HG03095 (cell line): ENCODE results near the gene LRCH2.
A peak's percentile ranks its signal among the peaks of the same experiment; 100 is the strongest.
"Not testable (repeated sequence)": the region's sequence is repeated elsewhere in the genome, so short reads cannot be mapped to it uniquely, and the experiment has no call there.

Experiments used
- ATAC-seq: cut with Tn5 transposase; IDR thresholded peaks from one replicate; pipeline ENCODE4 v1.9.1; 2021; ENCODE audit warnings: moderate library complexity; ENCODE audit not compliant: unreplicated experiment

LRCH2 gene, protein sequence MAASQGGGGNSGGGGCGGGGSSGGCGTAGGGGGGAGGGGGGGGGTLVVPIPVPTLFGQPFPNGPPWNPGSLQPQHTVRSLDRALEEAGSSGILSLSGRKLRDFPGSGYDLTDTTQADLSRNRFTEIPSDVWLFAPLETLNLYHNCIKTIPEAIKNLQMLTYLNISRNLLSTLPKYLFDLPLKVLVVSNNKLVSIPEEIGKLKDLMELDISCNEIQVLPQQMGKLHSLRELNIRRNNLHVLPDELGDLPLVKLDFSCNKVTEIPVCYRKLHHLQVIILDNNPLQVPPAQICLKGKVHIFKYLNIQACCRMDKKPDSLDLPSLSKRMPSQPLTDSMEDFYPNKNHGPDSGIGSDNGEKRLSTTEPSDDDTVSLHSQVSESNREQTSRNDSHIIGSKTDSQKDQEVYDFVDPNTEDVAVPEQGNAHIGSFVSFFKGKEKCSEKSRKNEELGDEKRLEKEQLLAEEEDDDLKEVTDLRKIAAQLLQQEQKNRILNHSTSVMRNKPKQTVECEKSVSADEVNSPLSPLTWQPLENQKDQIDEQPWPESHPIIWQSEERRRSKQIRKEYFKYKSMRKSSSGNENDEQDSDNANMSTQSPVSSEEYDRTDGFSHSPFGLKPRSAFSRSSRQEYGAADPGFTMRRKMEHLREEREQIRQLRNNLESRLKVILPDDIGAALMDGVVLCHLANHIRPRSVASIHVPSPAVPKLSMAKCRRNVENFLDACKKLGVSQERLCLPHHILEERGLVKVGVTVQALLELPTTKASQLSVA

DNA sequence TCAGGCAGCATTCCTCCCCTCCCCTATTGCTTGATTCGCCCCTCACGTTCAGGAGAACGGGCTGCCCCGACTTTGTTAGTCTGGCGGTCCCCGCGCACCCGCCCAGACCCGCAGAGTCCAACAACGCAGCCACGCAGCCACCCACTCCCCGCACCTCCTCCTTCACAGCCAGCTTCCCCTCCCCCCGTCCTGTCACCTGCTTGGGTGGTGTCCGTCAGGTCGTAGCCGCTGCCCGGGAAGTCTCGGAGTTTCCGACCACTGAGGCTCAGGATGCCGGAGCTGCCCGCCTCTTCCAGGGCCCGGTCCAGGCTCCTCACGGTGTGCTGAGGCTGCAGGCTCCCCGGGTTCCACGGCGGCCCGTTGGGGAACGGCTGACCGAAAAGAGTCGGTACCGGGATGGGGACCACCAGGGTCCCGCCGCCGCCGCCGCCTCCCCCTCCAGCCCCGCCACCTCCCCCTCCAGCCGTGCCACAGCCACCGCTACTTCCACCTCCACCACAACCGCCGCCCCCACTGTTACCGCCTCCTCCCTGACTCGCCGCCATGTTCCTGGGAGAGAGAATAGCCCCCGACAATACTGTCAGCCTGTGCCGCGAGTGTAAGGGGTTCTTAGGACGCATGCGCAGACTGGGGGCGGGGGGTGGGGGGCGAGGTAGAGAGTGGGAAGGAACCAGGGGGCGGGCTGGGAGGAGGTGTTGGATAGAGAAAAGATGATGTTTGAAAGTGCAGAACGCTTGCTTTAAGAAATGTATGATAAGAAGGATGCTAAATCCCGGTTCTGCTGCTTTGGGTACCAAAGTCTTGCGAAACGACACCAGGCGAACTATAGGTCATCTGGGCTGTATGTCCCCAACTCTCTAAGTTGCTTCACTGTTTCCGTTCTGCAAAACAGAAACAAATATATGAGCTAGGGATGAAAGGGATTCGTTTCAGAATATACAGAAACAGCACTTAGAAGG is at the start of gene LRCH2:
LRCH2 (minus strand) TSS at position 600 of the 959 bp plus-strand sequence; CDS start at position 545, 55 bp downstream.
- ATAC-seq, result no peak

DNA sequence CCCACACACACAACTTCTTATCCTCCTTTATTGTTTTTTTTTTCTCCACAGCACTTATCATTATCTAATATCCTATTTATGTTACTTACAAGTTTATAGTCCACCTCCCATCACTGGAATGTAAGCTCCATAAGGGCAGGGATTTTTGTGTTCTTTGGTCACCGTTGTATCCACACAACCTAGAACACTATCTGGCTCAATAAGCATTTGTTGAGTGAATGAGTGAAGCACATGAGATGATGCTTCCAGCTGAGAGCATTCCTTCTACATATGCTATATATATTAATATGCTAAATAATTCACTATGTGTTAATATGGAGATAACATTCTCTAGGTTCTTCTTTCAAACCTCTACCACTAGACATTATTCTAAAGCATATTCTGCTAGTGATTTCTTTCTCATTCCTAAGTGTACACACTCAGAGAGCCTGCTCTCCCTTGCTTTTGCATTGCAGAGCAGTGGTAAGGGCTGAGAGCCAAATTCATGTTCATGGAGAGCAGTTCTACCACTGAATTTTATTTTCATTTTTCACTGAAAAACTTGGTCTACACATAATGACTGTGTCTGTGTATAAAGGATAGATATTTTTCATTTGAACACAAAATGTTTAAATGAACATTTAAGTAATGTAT is 35.3 kb upstream of the LRCH2 start:
- no peak for ATAC-seq

DNA sequence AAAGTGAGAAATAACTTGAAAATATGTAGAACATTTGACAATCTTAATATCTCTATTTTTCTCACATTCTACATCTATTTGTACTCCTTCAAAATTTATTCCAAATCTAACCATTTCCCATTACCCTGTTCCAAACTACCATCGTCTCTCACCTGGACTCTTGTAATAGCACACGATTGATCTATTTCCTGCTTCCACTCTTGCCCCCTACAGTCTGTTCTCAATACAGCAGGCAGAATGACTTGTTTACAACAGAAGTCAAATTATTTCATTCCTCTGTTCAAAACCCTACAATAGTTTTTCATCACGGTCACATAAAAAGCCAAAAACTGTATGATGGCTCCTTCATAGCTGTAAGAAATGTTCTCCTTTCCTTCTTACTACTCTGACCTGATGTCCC is 34.5 kb upstream of the LRCH2 start:
- no peak for ATAC-seq

DNA sequence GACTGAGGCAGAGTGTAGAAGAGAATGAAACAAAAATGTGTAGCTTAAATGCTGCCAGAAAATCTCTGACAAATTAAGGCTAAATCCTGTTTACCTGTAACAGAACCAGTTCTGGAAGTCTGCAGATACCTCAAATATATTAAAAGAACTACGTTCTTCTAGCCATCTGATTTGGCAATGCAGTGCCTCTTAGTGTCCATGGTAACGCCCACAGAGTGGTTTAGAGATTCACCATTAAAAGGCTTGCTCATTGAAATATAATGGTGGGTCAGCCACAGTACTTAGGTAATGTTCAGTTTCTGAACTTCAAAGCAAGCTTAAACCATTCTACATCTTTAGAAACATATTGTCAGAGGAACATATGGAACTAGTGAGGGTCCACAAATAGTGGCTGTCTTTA is 32.4 kb upstream of the LRCH2 start:
- ATAC-seq, result no peak

DNA sequence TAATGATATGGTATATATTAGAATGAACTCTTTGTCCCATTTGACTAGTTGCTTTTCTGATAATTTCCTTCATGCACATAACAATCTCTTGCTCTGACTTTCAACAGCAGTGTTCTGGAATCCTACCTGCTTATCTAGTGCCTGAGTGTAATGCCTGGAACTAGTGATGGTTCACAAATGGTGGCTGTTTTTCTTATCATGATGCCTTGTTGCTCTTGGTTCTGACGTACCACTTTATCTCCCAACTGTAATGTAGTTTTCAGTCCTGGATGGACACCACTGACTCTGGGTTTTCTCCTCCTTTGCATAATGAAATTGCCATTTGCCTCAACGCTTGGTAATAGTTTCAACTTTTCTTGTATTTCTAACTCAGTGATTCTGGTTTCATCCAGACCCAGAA is 30.1 kb upstream of the LRCH2 start:
- no peak for ATAC-seq

DNA sequence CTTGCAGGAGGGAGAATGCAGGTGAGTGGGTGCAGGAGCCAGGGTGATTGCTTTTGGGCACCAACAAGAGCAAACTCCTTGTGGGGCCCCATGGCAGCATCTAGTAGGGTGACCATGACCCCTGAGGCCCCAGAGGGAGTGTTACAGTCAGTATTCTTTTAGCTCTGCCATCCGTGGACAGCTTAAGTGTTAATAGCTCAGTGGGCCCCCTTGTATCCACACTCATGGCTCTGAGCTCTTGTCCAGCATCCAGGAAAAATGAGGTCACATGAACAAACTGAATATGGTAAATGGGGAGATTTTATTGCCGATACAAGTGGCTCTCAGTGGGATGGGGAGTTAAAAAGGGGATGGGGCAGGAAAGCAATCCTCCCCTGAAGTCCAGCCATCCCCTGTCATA is 27.3 kb upstream of the LRCH2 start:
- ATAC-seq, result no peak

DNA sequence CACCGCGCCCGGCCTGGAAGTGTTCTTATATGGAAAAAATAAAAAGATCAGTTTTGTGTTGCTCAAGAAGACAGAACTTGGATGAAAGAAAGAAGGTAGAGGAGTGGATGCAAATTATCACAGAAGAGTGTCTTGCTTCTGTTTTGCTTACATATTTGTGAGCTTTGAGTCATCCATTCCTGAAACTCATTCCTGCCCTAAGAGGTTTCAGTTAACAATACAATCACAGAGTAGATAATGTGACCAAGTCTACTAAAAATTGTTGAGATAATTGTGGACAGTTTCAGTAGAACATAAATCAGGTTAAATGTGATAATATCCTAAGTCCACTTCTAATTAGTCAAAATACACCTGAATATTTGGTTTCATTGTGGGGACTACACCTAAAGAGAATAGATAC is 26.4 kb upstream of the LRCH2 start:
- no peak for ATAC-seq

DNA sequence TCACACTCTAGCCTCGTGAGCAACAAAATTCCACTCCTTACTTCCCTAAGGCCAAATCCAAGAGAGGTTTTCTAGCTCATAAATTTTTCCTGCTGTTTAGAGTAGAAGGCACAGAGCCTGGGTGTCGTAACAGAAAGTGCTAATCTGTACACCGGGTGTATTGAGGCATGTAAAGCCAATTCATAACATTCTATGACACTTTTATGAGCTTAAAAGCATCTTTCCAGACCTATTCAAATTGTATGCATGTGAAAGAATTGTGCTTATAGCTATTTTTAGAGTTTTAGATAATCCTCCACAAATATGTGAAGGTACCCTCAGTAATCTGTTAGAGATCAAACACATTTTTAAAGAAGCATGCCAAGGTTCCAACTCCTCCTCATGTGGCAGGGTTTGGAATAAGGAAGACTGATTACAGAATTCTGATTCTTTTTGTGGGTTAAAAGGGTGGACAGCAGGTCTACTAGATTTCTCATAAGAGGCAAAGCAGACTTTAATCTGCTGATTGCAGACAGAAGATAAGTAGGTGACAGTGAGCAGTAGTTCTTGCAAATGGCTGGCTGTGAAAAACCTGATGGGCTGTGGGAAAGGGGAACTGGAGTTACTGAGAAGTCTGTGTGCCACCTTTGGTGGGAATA is 25.5 kb upstream of the LRCH2 start:
- no peak for ATAC-seq

DNA sequence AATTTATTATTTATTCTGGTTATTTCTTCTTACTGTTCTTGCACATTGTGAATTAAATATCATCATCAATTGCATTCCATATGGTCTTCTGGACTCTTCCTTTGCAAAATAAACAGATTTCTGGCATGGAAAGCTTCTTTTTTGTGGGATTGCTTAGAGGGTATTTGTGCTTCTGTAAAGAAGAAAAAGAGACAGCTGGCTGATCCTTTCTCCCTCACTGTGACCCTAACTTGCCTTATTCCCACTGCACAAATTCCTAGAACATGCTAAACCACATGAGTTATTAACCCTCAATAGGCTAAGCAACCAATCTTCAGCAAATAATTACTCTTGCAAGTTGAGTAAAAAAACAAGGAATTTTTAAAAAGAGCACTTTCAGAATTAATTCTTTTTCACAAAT is 23.8 kb upstream of the LRCH2 start:
- ATAC-seq, result no peak

DNA sequence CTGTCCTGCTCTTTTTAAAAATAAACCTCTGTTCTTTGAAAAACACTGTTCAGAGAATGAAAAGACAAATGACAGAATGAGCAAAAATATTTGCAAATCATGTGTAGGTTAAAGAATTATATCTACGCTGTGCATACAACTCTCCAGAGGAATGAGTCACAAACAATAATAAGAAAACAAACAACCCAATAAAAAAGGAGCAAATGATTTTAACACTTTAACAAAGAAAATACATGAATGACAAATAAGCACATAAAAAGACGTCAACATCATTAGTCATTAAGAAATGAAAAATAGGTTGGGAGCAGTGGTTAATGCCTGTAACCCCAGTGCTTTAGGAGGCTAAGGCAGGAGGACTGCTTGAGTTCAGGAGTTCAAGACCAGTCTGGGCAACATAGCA is 21.1 kb upstream of the LRCH2 start:
- no peak for ATAC-seq

DNA sequence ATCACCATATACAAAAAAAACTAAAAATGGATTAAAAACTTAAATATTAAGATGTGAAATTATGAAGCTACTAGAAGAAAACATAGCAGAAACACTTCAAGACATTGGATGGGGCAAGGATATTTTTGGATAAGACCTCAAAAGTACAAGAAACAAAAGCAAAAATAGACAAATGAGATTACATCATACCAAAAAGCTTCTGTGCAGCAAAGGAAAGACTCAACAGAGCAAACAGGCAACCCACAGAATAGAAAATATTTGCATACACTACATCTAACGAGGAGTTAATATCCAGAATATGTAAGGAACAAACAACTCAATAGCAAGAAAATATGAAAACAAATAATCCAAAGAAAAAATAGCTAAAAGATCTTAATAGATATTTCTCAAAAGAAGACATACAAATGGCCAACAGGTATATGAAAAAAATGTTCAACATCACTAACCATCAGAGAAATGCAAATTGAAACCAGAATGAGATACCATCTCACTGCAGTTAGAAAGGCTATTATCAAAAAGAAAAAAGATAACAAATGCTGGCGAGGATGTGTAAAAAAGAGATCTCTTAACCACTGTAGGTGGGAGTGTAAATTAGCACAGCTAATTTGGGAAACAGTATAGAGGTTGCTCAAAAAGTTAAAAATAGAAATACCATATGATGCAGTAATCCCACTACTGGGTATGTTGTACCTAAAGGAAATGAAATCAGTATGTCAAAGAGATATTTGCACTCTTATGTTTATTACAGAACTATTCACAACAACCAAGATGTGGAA is 17.8 kb upstream of the LRCH2 start:
- peak; percentile 54 for ATAC-seq

DNA sequence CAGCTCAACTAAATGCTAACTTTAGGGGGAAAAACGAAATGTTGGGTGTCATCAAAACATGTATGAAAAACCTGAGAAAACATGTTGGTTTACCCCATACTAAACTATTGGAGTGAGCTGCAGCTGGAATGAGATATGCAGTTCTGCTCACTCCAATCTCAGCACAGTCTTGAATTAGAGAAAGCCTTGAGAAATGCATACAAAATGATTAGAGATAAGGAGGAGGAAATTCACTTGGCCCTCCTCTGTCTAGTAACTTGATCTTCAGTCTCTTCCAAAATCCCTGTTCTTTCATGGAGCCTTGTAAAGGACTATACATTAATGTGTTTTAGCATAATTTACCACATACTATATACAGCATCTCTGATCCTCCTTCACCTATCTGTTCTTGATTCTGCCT is 3.2 kb upstream of the LRCH2 start:
- no peak for ATAC-seq

DNA sequence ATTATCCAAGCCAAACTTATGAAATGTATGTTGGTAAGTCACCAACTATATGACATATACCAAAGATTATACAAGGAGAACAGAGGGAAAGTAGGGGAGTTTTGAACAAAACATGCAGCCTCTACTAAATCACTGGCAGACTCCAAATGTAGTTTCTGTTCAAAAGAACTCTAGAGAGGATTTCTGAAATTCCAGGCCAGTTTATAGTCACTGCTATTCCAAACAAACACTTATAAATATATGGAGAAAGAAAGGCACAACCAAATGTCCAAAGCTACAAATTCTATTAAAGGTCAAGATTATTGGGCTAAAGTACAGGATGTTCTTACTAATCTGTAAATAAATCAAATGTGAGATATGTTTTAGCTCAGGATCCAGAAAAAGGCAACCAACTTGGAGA is 2.7 kb upstream of the LRCH2 start:
- no peak for ATAC-seq

DNA sequence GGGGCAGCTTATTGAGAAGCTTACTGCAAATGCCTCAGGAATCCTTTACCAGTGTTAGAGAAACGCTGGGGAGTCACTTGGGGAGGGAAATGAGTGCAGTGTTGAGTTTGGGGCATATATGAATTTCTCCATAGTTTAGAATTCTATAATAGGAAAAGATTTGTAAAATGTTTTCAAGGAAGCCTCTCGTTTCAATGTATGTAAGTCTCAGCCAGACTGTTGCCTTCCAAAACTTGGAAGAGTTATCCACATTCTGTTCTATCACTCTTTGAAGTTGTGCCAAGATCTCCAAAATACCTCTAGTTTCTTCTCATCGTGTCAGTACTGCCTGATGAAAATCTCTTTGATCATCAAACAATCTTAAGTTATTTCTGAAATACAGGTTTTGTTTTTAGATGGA is 565 bp upstream of the LRCH2 start:
- no peak for ATAC-seq

DNA sequence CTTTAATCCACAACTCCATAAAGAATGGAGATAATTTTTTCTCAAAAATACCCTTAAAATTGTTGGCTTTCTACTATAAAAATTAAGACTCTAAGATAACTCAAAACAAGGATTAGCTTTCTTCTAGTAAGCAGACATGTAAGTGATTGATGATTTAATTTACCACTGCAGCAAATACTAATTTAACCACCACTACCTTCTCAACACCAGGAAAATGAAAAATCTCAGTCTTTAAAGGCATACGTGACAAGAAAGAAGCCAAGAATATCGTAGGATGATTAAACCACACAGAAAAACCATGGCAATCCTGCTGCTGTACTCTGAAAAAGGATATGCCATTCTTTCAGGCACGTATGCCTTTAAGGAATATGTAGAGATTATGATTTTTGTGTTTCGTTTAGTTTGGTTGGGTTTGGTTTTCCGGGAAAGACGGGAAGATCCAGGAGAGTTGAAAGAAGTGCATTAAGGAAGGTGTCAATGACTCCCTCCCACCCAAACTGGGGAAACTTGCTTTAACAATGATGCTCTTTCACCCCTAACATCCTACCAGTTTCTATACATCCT is 881 bp downstream of the LRCH2 start:
- no peak for ATAC-seq

DNA sequence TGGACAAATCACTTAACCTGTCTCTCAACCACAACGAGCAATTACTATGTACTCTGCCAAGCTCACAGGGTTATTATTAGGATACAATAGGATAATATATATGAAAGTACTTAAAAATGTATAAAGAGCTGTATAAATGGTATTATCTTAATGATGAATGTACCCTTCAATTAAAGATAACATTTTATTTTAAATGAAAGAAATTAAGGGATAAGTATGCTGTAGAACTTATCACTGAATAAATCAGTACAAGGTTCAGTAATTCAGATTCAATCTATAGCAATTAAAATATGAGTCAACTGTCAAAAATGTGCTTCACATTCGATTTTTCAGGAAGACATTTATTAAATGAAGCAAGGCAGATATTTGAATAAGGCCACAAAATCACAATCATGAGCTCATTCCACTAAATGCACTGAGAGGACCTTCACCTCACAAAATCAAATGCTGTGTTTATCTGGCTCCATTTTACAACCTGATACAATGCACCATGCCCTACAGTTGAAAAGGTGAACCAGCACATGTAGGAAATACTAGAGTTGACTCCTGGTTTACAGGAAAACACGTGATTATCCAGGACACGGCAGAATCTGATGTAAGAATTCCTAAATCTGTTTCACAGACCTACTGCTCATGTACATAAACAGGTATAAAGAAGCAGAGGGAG is 4.4 kb downstream of the LRCH2 start:
- no peak for ATAC-seq

DNA sequence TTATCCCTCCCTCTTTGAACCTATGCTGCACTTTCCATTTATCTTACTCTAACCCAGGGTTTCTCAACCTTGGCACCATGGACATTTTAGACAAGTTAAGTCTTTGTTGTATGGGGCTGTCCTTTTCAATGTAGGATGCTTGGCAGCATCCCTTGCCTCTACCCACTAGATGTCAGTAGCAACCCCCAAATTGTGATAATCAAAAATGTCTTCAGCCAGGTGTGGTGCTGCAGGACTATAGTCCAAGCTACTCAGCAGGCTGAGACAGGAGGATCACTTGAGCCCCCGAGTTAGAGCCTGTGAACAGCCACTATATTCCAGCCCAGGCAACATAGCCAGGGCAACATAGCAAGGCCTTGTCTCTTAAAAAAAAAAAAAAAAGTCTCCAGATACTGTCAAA is 7.0 kb downstream of the LRCH2 start:
- ATAC-seq, result no peak

DNA sequence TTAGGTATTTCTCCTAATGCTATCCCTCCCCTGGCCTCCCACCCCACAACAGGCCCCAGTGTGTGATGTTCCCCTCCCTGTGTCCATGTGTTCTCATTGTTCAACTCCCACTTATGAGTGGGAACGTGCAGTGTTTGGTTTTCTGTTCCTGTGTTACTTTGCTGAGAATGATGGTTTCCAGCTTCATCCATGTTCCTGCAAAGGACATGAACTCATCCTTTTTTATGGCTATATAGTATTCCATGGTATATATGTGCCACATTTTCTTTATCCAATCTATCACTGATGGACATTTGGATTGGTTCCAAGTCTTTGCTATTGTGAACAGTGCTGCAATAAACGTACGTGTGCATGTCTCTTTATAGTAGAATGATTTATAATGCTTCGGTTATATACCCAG is 16.6 kb downstream of the LRCH2 start:
- ATAC-seq, result not testable (repeated sequence)

DNA sequence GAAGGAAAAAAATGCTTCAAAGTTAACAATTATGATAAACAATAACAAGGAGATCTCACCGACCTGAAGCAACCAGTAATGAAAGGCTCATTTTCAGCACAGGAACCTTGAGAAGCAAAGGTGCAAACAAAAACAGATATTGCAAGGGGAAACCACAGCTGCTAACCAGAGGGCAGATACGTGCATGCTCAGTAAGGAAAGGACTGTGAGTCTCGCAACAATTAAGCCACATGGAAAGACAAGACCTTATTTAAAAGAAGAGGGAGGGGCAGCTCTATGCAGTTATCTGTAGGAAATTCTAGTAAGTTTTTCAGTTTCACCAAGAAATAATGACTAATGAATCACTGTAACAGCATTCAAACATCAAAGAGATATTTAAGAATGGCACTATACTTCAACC is 19.3 kb downstream of the LRCH2 start:
- ATAC-seq, result no peak
